Prostate gland (tissue), 2 donors: ENCODE data around the gene GFI1B. TPM values are rescaled to one million over a fixed set of nuclear protein-coding genes. Genes with fewer than 3 reads are reported as not detected.

ENCODE experiments used
- DNase-seq: peaks from one replicate; pipeline ENCODE4 v3.0.0-alpha.2; 2019; ENCODE audit warnings: low spot score
- H3K27ac ChIP-seq, 2 donors: fragments of 200-600 bp; sonication (generic); 2 replicates each; pipeline ENCODE4 v1.5.1; 2017 to 2019
- H3K27me3 ChIP-seq: fragments of 200-600 bp; sonication (generic); replicated peaks from 2 replicates; pipeline ENCODE4 v1.5.1; 2019; ENCODE audit not compliant: insufficient read depth
- H3K36me3 ChIP-seq, 2 donors: fragments of 200-600 bp; sonication (generic); 1 replicate in 1 of 2; 2 replicates in 1 of 2; pipeline versions ENCODE4 v1.5.1 to v1.8.1; 2017 to 2019
- H3K4me1 ChIP-seq: fragments of 200-600 bp; sonication (generic); replicated peaks from 2 replicates; pipeline ENCODE4 v1.5.1; 2019
- H3K4me3 ChIP-seq, 2 donors: fragments of 200-600 bp; sonication (generic); 2 replicates each; pipeline ENCODE4 v1.5.1; 2017 to 2019
- H3K9me3 ChIP-seq: fragments of 200-600 bp; sonication (generic); 2 replicates; pipeline ENCODE4 v1.5.1; 2017
- CTCF ChIP-seq, 4 experiments: fragments of 200-600 bp in 2 of 4; fragments of 450-650 bp in 2 of 4; sonication (generic) in 2 of 4; IDR thresholded peaks; 1 replicate in 3 of 4; 2 replicates in 1 of 4; pipeline ENCODE4 v1.5.1; 2016 to 2019; ENCODE audit warnings: antibody characterized with exemption in 4 of 4, mild to moderate bottlenecking in 2 of 4, moderate library complexity in 2 of 4
- POLR2A ChIP-seq: fragments of 450-650 bp; IDR thresholded peaks from one replicate; pipeline ENCODE4 v1.6.1; 2016; ENCODE audit warnings: antibody characterized with exemption, mild to moderate bottlenecking
- POLR2AphosphoS5 ChIP-seq: sonication (generic); formaldehyde crosslinking; IDR thresholded peaks from one replicate; pipeline ENCODE4 v1.6.1; 2017; ENCODE audit warnings: antibody characterized with exemption
- WGBS: methylation state at CpG from one replicate; pipeline ENCODE4 v1.1.5; 2018; 5-methylcytosine and 5-hydroxymethylcytosine counted together
- intact Hi-C: fragments of 100-400 bp; cut with DNase I; formaldehyde crosslinking; loops from one replicate; pipeline ENCODE4 v1.14.2; 2022
- total RNA-seq, 2 donors: library from RNA; depleted of rRNA; stranded (reverse); fragments of >200 nt; gene quantifications; one replicate each; pipeline ENCODE4 v1.1.0, GENCODE V29; 2016

GFI1B gene
- total RNA-seq, 2 donors from 2014 or later = 0.85 TPM; not detected in 1

- WGBS = 72% methylated on average over 20 of the region's 20 CpGs
- Histone ChIP-seq H3K4me3 (no peak overlapping the region), H3K36me3 (no peaks in the 10 kb centered on the region), H3K9me3 (no peaks in the 10 kb centered on the region), H3K4me1 (no peaks in the 10 kb centered on the region), H3K27me3 (peaks cover 2% of the 10 kb centered on the region), H3K27ac (no peak overlapping the region)
- TF ChIP-seq POLR2AphosphoS5 = no peak
- no peak for TF ChIP-seq POLR2A
- TF ChIP-seq CTCF (IDR thresholded peaks at IDR 0.05) = no peak
- intact Hi-C loops = no loop called here
- DNase-seq = no peak
Observed at GRCh38 chr9:132984202-132985070, 5.9 kb downstream of the GFI1B start.

- no peaks in the 10 kb centered on the region for H3K4me1 ChIP-seq
- no peak for TF ChIP-seq POLR2AphosphoS5
- TF ChIP-seq CTCF (IDR thresholded peaks at IDR 0.05) = no peak
- no peak for TF ChIP-seq POLR2A
- WGBS = 59% methylated on average over 4 of the region's 4 CpGs
Observed at GRCh38 chr9:132985071-132985350, 6.5 kb downstream of the GFI1B start.

GRCh38 chr9:132985489-132985888 is 7.0 kb downstream of the GFI1B start:
- no peak overlapping the region for H3K4me3 ChIP-seq
- H3K36me3 ChIP-seq = no peaks in the 10 kb centered on the region
- WGBS = 65% methylated on average over 8 of the region's 8 CpGs
- no peaks in the 10 kb centered on the region for H3K4me1 ChIP-seq
- H3K27me3 ChIP-seq = no peaks in the 10 kb centered on the region
- no peaks in the 10 kb centered on the region for H3K9me3 ChIP-seq
- no peak for DNase-seq
- intact Hi-C loops = no loop called here
- no peak overlapping the region for H3K27ac ChIP-seq
- no peak for TF ChIP-seq POLR2A
- no peak for TF ChIP-seq POLR2AphosphoS5
- no peak for TF ChIP-seq CTCF (IDR thresholded peaks at IDR 0.05)

More at GRCh38 chr9:132985071-132985350, 6.5 kb downstream of the GFI1B start:
- Histone ChIP-seq H3K27me3 (no peaks in the 10 kb centered on the region), H3K4me3 (no peak overlapping the region), H3K9me3 (no peaks in the 10 kb centered on the region), H3K27ac (no peak overlapping the region), H3K36me3 (no peaks in the 10 kb centered on the region)
- intact Hi-C loops = no loop called here
- no peak for DNase-seq

- no peaks in the 10 kb centered on the region for H3K27me3 ChIP-seq
- no peak overlapping the region for H3K27ac ChIP-seq
- TF ChIP-seq CTCF (IDR thresholded peaks at IDR 0.05) (no peak), POLR2A (no peak), POLR2AphosphoS5 (no peak)
- no peaks in the 10 kb centered on the region for H3K36me3 ChIP-seq
- no peak overlapping the region for H3K4me3 ChIP-seq
- H3K9me3 ChIP-seq = no peaks in the 10 kb centered on the region
- no peaks in the 10 kb centered on the region for H3K4me1 ChIP-seq
- DNase-seq = no peak
- intact Hi-C loops = no loop called here
- 76% methylated on average over 13 of the region's 13 CpGs for WGBS
Observed at GRCh38 chr9:132986114-132986513, 7.6 kb downstream of the GFI1B start.
